Right lobe of liver (tissue), 4 donors: ENCODE data around the gene CCIN.

Experiments
- POLR2A ChIP-seq: fragments of 450-650 bp; IDR thresholded peaks from one replicate; pipeline ENCODE4 v1.6.1; 2017; ENCODE audit warnings: antibody characterized with exemption, mild to moderate bottlenecking
- TF ChIP-seq, protein P1 (sequence below), 4 donors: fragments of 200-600 bp in 3 of 4; fragments of 450-650 bp in 1 of 4; IDR thresholded peaks; one replicate each; pipeline versions ENCODE4 v1.5.1 to v1.8.0; 2016 to 2022; ENCODE audit warnings: antibody characterized with exemption in 4 of 4, mild to moderate bottlenecking in 2 of 4
- donor health status: DM: no; HTN: no; CAD: no.
- donor health status: DM: no; HTN: no; CAD: no.
- donor health status: DM: no; HTN: yes; CAD: no.

DNA sequence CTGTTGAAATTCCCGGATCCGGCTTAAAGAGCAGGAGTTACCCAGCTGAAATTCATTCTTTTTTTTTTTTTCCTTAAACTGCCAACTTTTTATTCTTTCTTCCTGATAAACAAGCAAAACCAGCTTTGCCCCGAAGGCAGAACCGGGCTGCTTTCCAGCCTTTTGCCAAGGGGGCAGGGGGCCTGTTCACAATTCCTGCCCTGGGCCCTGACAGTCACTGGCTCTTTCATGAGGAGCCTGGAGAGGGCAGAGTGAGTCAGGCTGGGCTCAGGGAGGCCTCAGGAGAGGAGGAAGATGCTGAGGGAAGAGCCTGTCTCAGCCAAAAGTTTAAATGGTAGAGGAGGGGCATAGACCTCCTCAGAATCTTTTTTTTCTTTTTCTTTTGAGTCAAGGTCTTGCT is 27.9 kb upstream of the CCIN start:
- TF ChIP-seq, protein P1, sequence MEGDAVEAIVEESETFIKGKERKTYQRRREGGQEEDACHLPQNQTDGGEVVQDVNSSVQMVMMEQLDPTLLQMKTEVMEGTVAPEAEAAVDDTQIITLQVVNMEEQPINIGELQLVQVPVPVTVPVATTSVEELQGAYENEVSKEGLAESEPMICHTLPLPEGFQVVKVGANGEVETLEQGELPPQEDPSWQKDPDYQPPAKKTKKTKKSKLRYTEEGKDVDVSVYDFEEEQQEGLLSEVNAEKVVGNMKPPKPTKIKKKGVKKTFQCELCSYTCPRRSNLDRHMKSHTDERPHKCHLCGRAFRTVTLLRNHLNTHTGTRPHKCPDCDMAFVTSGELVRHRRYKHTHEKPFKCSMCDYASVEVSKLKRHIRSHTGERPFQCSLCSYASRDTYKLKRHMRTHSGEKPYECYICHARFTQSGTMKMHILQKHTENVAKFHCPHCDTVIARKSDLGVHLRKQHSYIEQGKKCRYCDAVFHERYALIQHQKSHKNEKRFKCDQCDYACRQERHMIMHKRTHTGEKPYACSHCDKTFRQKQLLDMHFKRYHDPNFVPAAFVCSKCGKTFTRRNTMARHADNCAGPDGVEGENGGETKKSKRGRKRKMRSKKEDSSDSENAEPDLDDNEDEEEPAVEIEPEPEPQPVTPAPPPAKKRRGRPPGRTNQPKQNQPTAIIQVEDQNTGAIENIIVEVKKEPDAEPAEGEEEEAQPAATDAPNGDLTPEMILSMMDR (IDR thresholded peaks at IDR 0.05), result no peak
- no peak for TF ChIP-seq POLR2A
